Activated CD4-positive, alpha-beta T cell treated with anti-CD3 and anti-CD28 coated beads, Interleukin-2, Interleukin-4, amounts not matched to agents 100 ng/mL and 50 ng/mL, durations not matched to agents 16 hours and 8 hours (primary cell): ENCODE data around the gene GLIPR2.
A peak's percentile ranks its signal among the peaks of the same experiment; 100 is the strongest.
"Not testable (repeated sequence)": the region's sequence is repeated elsewhere in the genome, so short reads cannot be mapped to it uniquely, and the experiment has no call there.

ENCODE experiments used
- DNase-seq: peaks from one replicate; pipeline ENCODE4 v3.0.0-alpha.2; 2020; ENCODE audit warnings: low spot score

GLIPR2 gene

DNA sequence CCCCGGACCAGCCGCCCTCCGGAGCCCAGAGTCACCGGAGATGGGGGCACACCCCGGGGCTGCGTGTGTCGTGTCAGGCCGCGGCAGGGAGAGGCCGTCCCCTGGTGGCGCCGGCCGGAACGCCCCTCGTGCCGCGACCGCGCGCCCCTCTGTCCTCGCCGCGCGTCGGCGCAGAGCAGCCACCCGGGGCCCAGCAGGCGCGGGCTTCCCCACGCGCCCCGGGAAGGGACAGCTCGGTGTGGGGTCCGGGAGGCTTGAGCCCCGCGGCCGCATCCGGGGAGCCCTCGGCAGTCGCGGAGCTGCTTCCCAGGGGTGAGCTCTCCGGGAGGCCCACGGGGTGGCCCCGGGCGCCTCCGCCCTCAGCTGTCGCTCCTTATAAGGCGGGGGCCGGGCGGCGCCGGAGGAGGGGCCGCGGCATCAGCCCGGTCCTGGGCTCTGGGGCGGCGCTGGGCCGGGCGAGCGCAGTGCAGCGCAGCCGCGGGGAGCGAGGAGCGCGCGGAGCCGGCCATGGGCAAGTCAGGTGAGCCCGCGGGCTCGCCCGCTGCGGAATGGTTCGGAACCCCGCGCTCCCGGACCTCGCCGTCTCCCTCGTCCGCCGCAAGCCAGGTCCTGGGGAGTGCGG, at the start of gene GLIPR2:
Gene GLIPR2 (plus strand): TSS at position 462 of the 622 bp plus-strand sequence. CDS start 46 bp downstream, at position 508.
- peak; percentile 74 for DNase-seq

GRCh38 chr9:36087054-36087453, 49.5 kb upstream of the GLIPR2 start:
- not testable (repeated sequence) for DNase-seq

GRCh38 chr9:36088020-36088419, 48.5 kb upstream of the GLIPR2 start:
- DNase-seq = no peak

- no peak for DNase-seq
Measured at GRCh38 chr9:36091026-36091953, 45.2 kb upstream of the GLIPR2 start.

- DNase-seq = no peak
Measured at GRCh38 chr9:36092014-36092413, 44.5 kb upstream of the GLIPR2 start.

DNA sequence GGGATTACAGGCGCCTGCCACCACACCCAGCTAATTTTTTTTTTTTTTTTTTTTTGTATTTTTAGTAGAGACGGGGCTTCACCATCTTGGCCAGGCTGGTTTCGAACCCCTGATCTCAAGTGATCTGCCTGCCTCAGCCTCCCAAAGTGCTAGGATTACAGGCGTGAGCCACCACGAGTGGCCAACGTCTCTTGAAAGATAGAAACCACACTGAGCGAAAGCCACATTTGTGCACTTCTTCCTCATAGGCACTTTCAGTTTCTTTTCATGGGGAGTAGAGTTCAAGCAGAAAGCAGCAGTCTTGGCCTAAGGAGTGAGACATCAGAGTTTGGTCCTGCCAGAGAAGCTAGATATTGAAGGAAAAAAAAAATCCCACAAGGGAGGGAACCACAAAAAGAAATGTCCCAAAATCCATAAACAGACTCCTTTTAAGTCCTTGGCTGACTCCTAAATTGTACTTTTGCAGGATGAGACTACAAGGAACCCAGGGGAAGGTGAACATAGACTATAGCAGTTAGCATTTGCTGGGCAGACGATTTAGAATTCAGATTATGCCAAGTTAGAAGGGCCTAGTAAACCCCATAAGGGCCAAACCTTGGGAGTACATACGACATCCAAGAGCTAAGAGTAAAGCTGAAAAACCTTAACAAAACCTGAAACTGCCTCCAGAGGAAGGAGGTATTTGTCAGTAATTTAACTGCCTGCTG, 43.9 kb upstream of the GLIPR2 start:
- peak; percentile 75 for DNase-seq

- no peak for DNase-seq
Measured at GRCh38 chr9:36093384-36093783, 43.1 kb upstream of the GLIPR2 start.

DNA sequence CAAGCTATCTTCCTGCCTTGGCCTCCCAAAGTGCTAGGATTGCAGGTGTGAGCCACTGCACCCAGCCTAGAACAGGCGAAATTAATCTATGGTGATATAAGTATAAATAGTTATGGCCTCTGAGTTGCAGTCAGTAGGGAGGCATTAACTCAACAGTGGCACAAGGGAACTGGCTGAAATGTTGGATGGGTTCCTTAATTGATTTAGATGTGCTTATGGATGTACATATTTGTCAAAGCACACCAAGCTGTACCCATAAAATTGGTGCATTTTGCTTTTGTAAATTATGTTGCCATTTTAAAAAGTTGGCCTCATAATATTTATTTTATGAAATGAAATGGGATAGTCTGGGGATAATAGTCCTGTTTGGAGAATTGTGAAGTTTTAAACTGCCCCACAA, 36.8 kb upstream of the GLIPR2 start:
- no peak for DNase-seq

GRCh38 chr9:36100532-36100931, 36.0 kb upstream of the GLIPR2 start:
- no peak for DNase-seq

DNA sequence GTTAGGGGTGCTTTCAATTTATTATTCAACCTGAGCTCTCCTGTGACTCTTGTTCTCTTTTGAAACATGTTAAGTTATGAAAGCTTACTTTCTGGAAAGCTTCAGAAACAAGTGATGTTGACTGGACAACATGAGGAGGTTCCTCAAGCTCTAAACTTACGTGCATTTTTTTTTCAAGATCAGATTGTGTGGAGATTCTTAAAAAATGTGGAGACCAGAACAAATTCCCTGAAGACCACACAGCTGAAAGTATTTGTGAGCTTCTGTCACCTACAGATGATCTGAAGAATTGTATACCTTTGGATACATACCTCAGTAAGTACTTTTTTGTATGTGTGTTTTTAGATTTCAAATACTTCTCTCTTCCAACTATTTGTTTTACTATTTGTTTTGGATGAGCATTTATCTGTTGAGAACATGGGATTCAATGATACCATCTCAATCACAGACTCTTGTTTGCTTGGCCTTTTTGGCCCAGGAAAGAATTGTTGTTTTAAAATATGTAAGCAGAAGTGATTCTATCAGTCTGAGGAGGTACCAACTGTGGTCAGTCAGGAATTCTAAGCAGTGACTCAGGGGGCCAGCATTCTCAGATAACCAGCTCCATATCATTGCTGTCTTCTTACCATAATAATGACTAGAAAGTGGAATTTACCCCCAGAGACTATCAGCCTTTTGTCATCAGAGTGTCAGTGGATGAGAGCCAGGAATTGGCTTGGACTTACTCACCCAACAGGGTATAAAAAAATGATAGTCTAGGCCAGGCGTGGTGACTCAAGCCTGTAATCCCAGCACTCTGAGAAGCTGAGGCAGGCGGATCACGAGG, 34.4 kb upstream of the GLIPR2 start:
- no peak for DNase-seq

GRCh38 chr9:36102742-36103495, 33.6 kb upstream of the GLIPR2 start:
- DNase-seq = peak; percentile 85

GRCh38 chr9:36109071-36109470, 27.5 kb upstream of the GLIPR2 start:
- no peak for DNase-seq

DNA sequence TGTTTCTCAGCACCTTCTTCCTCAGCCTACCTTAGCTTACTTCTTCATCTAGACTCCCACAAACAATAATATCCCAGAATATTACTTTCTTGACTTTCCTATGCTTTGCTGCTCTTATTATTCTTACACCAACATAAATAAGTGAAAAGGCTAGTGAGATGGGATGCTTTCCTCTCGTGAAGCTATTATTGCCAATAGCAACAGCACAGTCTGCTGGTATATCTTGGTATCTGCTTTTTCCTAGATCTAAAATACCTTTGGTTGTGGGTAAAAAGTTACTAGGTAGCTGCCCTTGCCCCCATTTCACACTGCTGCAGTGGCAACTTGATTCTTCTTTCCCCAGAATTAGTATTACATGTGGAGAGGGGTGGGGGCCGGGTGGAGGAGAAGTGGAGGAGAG, 26.1 kb upstream of the GLIPR2 start:
- no peak for DNase-seq

DNA sequence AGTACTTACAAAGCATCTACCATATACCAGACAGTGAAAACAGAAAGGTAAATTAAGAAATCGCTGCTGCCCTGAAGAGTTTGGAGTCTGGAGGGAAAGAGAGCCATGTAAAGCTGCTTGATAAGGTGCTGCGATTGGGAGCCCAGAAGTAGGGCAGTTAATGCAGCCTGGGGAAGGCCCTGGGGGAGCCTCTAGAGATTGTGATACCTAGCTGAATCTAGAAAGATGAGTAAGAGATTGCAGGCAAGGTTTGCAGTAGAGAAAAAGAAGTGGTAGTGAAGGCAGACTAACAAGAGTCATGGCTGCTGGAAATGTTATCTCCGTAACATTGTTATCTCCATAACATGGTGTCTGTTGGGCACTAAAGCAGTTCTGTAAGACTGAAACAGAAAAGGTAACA, 24.0 kb upstream of the GLIPR2 start:
- DNase-seq = no peak

DNA sequence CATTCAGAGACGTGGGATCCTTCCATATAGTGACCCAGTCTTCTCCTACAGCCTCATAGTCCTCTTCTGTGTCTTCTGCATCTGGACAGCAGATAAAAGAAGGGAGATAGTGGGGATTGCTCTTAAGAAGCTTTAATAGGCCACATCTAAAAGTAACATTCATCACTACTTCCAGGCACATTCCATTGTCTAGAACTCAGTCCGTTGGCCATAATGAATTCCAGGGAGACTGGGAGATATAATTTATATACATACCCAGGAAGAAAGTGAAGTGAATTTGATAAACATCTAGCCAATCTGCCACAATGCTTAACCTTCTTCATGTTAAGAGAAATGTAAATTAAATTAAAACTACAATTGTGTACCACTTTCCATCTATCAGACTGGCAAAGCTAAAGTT, 22.5 kb upstream of the GLIPR2 start:
- no peak for DNase-seq

- no peak for DNase-seq
Measured at GRCh38 chr9:36116593-36116992, 19.9 kb upstream of the GLIPR2 start.

DNA sequence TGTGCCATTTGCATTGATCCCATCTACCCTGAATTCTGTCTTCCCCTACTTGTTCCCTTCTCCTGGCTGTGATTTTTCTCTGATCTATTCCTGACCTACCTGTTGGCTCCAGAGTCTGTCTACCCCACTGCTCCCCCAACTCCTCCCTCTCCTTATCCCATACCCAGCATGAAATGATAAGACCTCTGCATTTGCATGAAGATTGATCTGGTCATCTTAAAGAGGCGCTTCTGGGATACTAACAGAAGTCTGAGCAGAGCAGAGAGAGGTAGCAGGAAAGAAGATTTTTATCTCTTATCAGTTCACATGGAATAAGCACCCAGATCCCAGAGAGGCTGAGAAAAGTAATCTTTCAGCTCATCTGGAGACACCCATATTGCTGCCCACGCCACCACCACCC, 18.3 kb upstream of the GLIPR2 start:
- DNase-seq = no peak

DNA sequence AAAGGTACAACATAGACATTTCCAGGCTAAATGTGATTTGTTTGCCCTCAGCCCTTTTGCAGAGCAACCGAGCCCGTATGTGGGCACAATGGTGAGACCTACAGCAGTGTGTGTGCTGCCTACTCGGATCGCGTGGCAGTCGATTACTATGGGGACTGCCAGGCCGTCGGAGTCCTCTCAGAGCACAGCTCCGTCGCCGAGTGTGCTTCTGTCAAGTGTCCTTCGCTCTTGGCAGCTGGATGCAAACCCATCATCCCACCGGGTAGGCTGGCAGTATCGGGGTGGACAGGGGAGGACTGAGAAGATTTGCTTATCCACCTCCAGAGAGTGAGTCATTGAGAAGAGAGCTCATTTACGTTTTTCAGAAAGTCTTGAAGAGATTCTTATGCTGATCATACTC, 17.8 kb upstream of the GLIPR2 start:
- DNase-seq = no peak

DNA sequence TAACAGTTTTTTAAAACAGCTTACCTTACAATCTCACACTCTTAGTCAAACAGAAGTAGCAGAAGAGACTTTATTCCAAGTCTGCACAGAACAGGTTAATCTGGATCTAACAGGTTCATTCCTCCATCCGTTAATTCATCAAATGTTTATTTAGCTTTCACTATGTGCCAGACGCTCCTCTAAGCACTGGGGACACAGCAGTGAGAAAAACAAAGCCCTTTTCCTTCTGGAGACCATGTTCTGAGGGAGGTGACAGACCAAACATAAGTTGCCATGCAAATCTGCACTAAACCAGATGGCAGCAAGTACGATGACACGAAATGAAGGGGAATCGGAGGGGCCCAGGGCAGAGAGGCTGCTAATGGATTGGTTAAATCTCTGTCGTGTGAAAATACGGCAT, 17.1 kb upstream of the GLIPR2 start:
- DNase-seq = no peak

- DNase-seq = no peak
Measured at GRCh38 chr9:36120705-36121104, 15.8 kb upstream of the GLIPR2 start.

DNA sequence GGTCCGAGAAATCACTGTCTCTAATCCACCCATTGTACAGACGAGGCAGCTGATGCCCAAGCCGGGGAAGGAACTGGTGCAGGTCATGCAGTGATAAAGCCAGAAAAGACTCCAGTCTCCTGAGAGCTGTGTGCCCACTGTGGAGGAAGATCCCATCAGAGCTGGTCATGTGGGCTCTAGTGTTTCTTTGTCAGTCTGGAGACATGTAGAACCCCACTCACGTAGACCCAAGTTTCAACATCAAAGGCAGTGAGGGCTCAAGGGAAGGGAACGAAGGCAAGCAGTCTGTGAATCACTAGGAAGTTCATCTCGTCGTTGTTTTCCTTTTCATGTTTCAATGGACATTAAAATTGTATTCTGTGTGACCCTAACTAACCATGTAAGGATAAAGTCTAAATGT, 14.6 kb upstream of the GLIPR2 start:
- no peak for DNase-seq
